AG04449 (cell line): ENCODE data around the gene DNM3.

Experiments
- CTCF ChIA-PET: fragments of 350-600 bp; formaldehyde crosslinking; extraction: SDS; loops from one replicate; lab custom pipeline; 2021; ENCODE audit warnings: antibody characterized with exemption; lab: Yijun Ruan, JAX
- POLR2A ChIA-PET: fragments of 400-600, 350-600 bp; formaldehyde crosslinking; extraction: SDS; loops from one replicate; lab custom pipeline; 2020; ENCODE audit warnings: antibody characterized with exemption, inconsistent platforms; lab: Yijun Ruan, JAX
- DNase-seq: peaks from one replicate; pipeline ENCODE4 v3.0.0-alpha.2; 2010; ENCODE audit warnings: low read depth, low spot score
- H3K4me3 ChIP-seq: 2 replicates; pipeline ENCODE4 v1.5.1; 2011; ENCODE audit warnings: low read depth, mild to moderate bottlenecking, control low read depth, low read length
- TF ChIP-seq, protein P1 (sequence below): IDR thresholded peaks from one replicate; pipeline ENCODE4 v1.5.1; 2011; ENCODE audit warnings: mild to moderate bottlenecking, moderate library complexity, low read length, control low read depth, inconsistent platforms; ENCODE audit not compliant: insufficient read depth; ENCODE audit errors: missing control alignments

The DNM3 gene

DNA sequence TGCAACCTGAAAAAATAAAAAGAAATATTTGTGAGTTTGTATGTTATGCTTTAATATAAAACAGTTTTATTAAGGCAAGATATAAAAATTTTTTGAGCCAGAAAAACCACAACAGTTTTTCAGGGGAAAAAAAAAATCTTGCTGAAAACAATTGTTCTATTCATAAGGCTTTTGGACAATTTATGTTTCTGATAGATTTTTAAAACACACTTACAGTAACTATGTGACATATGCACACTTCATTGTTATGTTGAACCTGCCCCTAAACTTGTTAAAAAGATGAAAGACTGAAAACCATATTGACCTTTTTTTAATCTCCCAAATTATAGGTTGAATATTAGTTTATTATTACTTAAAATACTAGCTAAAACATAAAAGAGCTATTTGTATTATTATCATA lies 299.3 kb downstream of the DNM3 start:
- H3K4me3 ChIP-seq = peak overlapping the region; percentile 80
- POLR2A ChIA-PET = interaction anchor here (2.4 kb wide), 1 partner anchor 218 kb away, joined by 6 read pairs; no protein-coding TSS in a partner anchor
- DNase-seq = no peak
- TF ChIP-seq, protein P1, sequence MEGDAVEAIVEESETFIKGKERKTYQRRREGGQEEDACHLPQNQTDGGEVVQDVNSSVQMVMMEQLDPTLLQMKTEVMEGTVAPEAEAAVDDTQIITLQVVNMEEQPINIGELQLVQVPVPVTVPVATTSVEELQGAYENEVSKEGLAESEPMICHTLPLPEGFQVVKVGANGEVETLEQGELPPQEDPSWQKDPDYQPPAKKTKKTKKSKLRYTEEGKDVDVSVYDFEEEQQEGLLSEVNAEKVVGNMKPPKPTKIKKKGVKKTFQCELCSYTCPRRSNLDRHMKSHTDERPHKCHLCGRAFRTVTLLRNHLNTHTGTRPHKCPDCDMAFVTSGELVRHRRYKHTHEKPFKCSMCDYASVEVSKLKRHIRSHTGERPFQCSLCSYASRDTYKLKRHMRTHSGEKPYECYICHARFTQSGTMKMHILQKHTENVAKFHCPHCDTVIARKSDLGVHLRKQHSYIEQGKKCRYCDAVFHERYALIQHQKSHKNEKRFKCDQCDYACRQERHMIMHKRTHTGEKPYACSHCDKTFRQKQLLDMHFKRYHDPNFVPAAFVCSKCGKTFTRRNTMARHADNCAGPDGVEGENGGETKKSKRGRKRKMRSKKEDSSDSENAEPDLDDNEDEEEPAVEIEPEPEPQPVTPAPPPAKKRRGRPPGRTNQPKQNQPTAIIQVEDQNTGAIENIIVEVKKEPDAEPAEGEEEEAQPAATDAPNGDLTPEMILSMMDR = no peak
- CTCF ChIA-PET = no interaction called here

- CTCF ChIA-PET = interaction anchor here (0.7 to 2.3 kb wide), 5 partner anchors 8 to 303 kb away, joined by 3 to 11 read pairs (median 3); no protein-coding TSS in a partner anchor
Measured at GRCh38 chr1:172141341-172141881, 300.1 kb downstream of the DNM3 start.

DNA sequence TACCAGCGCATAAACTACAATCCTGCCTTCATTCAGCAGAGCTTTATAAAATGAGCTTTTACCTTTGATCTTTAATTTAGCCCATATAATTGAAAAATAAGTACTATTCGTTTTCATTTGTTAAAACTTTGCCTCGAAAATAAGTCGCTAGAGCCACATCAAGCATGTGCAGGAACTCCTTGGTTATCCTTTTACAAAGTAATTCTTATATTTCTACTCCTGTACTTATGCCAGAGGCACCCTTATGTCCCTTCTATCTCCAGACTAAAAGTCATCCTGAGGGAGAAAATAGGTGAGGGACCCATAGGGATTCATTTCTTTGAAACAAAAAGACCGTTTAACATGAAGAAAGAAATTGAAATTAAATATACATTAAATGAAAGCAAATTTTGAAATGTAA lies 301.0 kb downstream of the DNM3 start:
- TF ChIP-seq, protein P1 = no peak
- ChIA-PET POLR2A (interaction anchor here (2.4 kb wide), 1 partner anchor 216 kb away, joined by 6 read pairs; no protein-coding TSS in a partner anchor), CTCF (interaction anchor here (1.0 to 2.3 kb wide), 4 partner anchors 9 to 302 kb away, joined by 3 to 11 read pairs (median 4); no protein-coding TSS in a partner anchor)
- no peak for DNase-seq
- H3K4me3 ChIP-seq = peak overlapping the region; percentile 80

More at GRCh38 chr1:172141341-172141881, 300.1 kb downstream of the DNM3 start:
- no peak for DNase-seq
- TF ChIP-seq, protein P1 = no peak
- H3K4me3 ChIP-seq = peak overlapping the region; percentile 80
- POLR2A ChIA-PET = interaction anchor here (0.6 to 2.4 kb wide), 4 partner anchors 33 to 217 kb away, joined by 3 to 6 read pairs (median 3); no protein-coding TSS in a partner anchor

DNA sequence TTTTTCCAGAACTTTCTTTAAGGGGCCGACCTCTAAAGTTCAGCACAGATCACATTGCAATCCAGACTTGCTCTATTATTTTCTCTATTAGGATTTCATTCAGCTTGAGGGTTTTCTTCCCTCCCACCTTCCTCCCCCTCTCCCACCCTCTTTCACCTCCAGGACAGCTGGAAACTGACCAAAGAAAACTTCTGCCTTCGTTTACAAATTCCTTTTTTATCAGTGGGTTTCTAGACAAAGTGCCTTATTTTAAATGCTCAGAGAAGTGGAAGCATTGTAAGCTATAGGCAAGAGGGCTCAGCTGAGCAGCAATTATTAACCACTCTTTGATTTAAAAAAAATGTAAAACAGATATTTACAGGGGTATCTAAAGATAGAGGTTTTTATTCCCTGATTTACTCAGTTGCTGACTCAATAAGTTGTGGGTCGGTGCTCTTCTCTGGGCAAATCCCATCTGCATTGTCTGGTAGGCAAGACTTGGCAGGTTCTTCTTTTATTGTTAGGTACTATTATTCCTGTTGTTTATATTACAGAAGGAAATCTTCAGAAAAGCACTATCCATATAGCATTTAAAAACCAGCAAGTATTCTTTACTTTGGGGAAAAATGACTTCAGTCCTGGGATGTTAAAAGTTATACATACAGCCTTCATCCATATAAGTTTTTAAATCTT lies 302.2 kb downstream of the DNM3 start:
- H3K4me3 ChIP-seq = peak overlapping the region; percentile 80
- DNase-seq = no peak
- POLR2A ChIA-PET = interaction anchor here (0.6 to 1.1 kb wide), 5 partner anchors 126 to 256 kb away, joined by 3 to 7 read pairs (median 3); no protein-coding TSS in a partner anchor
- CTCF ChIA-PET = interaction anchor here (2.3 kb wide), 1 partner anchor 256 kb away, joined by 11 read pairs; no protein-coding TSS in a partner anchor
- TF ChIP-seq, protein P1 = no peak

DNA sequence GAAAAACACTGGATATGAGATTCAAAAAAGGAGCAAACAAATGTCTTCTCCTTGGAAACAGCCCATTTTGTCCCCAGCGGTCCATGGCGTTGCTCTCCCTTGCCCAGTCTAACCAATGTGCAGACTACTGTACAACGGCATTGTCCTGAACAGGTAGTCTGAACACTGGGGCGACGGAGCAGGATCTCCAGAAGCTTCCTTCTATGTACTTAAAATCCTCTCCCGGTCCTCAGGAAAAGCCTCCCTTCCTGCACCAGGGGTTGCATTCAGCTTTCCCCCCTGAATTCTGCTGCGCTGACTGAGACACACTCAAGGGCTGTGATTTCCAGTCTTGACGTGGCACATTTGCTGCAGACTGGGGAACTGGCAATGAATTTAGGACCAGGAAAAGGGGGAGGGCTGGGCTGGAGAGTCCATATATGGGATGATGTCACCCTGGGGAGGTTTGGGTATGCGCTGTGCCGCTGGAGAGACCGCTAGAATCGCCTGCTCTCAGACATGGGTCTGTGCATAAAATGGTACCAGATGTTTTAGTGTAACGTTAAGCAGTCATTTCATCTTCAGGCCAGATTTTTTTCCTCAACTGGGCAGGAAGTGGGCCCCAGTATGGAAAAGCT lies 303.3 kb downstream of the DNM3 start:
- ChIA-PET CTCF (interaction anchor here (0.8 to 1.7 kb wide), 6 partner anchors 12 to 267 kb away, joined by 3 to 4 read pairs (median 3); no protein-coding TSS in a partner anchor), POLR2A (interaction anchor here (0.6 to 2.0 kb wide), 15 partner anchors 8 to 255 kb away, joined by 3 to 18 read pairs (median 3); no protein-coding TSS in a partner anchor)
- peak overlapping the region; percentile 80 for H3K4me3 ChIP-seq
- TF ChIP-seq, protein P1 = no peak
- DNase-seq = peak; percentile 97
